ENCODE measurements around the gene LYAR.

- TF ChIP-seq, protein P1, sequence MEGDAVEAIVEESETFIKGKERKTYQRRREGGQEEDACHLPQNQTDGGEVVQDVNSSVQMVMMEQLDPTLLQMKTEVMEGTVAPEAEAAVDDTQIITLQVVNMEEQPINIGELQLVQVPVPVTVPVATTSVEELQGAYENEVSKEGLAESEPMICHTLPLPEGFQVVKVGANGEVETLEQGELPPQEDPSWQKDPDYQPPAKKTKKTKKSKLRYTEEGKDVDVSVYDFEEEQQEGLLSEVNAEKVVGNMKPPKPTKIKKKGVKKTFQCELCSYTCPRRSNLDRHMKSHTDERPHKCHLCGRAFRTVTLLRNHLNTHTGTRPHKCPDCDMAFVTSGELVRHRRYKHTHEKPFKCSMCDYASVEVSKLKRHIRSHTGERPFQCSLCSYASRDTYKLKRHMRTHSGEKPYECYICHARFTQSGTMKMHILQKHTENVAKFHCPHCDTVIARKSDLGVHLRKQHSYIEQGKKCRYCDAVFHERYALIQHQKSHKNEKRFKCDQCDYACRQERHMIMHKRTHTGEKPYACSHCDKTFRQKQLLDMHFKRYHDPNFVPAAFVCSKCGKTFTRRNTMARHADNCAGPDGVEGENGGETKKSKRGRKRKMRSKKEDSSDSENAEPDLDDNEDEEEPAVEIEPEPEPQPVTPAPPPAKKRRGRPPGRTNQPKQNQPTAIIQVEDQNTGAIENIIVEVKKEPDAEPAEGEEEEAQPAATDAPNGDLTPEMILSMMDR (conservative IDR thresholded peaks at IDR 0.05), result no peak
- no peak for TF ChIP-seq ZFX (IDR thresholded peaks at IDR 0.05)
Observed at GRCh38 chr4:4328840-4329239, 38.9 kb upstream of the LYAR start.
